Stimulated activated CD4-positive, alpha-beta T cell treated with anti-CD3 and anti-CD28 coated beads, Interleukin-1b, Interleukin-23, amount 100 ng/mL, for 48 hours (primary cell): ENCODE measurements around the gene UBR4.
"Not testable (repeated sequence)": the region's sequence is repeated elsewhere in the genome, so short reads cannot be mapped to it uniquely, and the experiment has no call there.

Experiments used
- DNase-seq: peaks from one replicate; pipeline ENCODE4 v3.0.0-alpha.2; 2020

Gene UBR4

GRCh38 chr1:19219451-19219850, 9.4 kb upstream of the UBR4 start:
- no peak for DNase-seq

- not testable (repeated sequence) for DNase-seq
Measured at GRCh38 chr1:19216585-19216984, 6.5 kb upstream of the UBR4 start.

GRCh38 chr1:19213580-19213979, 3.5 kb upstream of the UBR4 start:
- no peak for DNase-seq

GRCh38 chr1:19212167-19212566, 2.1 kb upstream of the UBR4 start:
- no peak for DNase-seq

GRCh38 chr1:19210772-19211549, 895 bp upstream of the UBR4 start:
- no peak for DNase-seq

- DNase-seq = peak; percentile 76
Measured at GRCh38 chr1:19209439-19209989, 552 bp downstream of the UBR4 start.

GRCh38 chr1:19208710-19209438, 1.2 kb downstream of the UBR4 start:
- no peak for DNase-seq

- no peak for DNase-seq
Measured at GRCh38 chr1:19206947-19207346, 3.1 kb downstream of the UBR4 start.

- no peak for DNase-seq
Measured at GRCh38 chr1:19205845-19206244, 4.2 kb downstream of the UBR4 start.

- no peak for DNase-seq
Measured at GRCh38 chr1:19205403-19205802, 4.7 kb downstream of the UBR4 start.

GRCh38 chr1:19204446-19205266, 5.4 kb downstream of the UBR4 start:
- DNase-seq = no peak

GRCh38 chr1:19203440-19203839, 6.6 kb downstream of the UBR4 start:
- DNase-seq = no peak

GRCh38 chr1:19202396-19202795, 7.7 kb downstream of the UBR4 start:
- DNase-seq = no peak

- DNase-seq = no peak
Measured at GRCh38 chr1:19199969-19200604, 10.0 kb downstream of the UBR4 start.

GRCh38 chr1:19199329-19199968, 10.6 kb downstream of the UBR4 start:
- DNase-seq = no peak

GRCh38 chr1:19198820-19199219, 11.2 kb downstream of the UBR4 start:
- DNase-seq = no peak

GRCh38 chr1:19197845-19198244, 12.2 kb downstream of the UBR4 start:
- DNase-seq = no peak

- DNase-seq = no peak
Measured at GRCh38 chr1:19196331-19196730, 13.7 kb downstream of the UBR4 start.

- DNase-seq = no peak
Measured at GRCh38 chr1:19193004-19193403, 17.1 kb downstream of the UBR4 start.

- DNase-seq = no peak
Measured at GRCh38 chr1:19191811-19192210, 18.3 kb downstream of the UBR4 start.

- no peak for DNase-seq
Measured at GRCh38 chr1:19190468-19190867, 19.6 kb downstream of the UBR4 start.

GRCh38 chr1:19189270-19189669, 20.8 kb downstream of the UBR4 start:
- no peak for DNase-seq
